ENCODE results near the gene LPP.

- no peak for TF ChIP-seq CTCF (IDR thresholded peaks at IDR 0.05)
- no peak for TF ChIP-seq EP300 (IDR thresholded peaks at IDR 0.05)
Observed at GRCh38 chr3:188134856-188135255, 19.1 kb upstream of the LPP start.
